B cell (primary cell): Measurements from ENCODE around the gene ZNF273. TPM values are rescaled to one million over a fixed set of nuclear protein-coding genes. Genes with fewer than 3 reads are reported as not detected.

ENCODE experiments used
- ATAC-seq: fragments of 200-7000 bp; cut with Tn5 transposase; one replicate; pipeline ENCODE4 v1.10.0; 2021; ENCODE audit warnings: low read depth, mild to moderate bottlenecking, moderate number of reproducible peaks, moderate library complexity
- CTCF ChIA-PET: fragments of 350-600 bp; sonication (Branson Sonifier 250); formaldehyde crosslinking; loops from one replicate; lab custom pipeline; 2021; ENCODE audit warnings: antibody characterized with exemption, inconsistent platforms; lab: Charles Lee
- POLR2A ChIA-PET: fragments of 350-600 bp; sonication (Branson Sonifier 250); formaldehyde crosslinking; loops from one replicate; lab custom pipeline; 2021; ENCODE audit warnings: antibody characterized with exemption; lab: Charles Lee
- DNase-seq: peaks from one replicate; pipeline ENCODE4 v3.0.0; 2013
- H2AFZ ChIP-seq: 2 replicates; pipeline ENCODE4 v1.6.1; 2012; ENCODE audit warnings: mild to moderate bottlenecking, low read depth, low read length; ENCODE audit not compliant: insufficient read depth, poor library complexity, severe bottlenecking
- H3K27ac ChIP-seq, 2 donors: 1 replicate in 1 of 2; 2 replicates in 1 of 2; pipeline ENCODE4 v1.5.1; 2012 to 2013; ENCODE audit warnings: low read length in 2 of 2, mild to moderate bottlenecking in 2 of 2, moderate library complexity in 1 of 2
- H3K27me3 ChIP-seq, 4 experiments: fragments of 200-600 bp in 1 of 4; sonication (generic) in 1 of 4; replicated peaks in 1 of 4; 1 replicate in 2 of 4; 2 replicates in 2 of 4; pipeline versions ENCODE4 v1.6.1 to v1.7.0; 2013 to 2016; ENCODE audit warnings: low read length in 3 of 4, mild to moderate bottlenecking in 2 of 4, mixed read lengths in 1 of 4, moderate library complexity in 1 of 4; ENCODE audit not compliant: insufficient read depth in 4 of 4, control insufficient read depth in 3 of 4; ENCODE audit errors: control extremely low read depth in 1 of 4
- H3K36me3 ChIP-seq, 2 experiments: replicated peaks in 1 of 2; 1 replicate in 1 of 2; 2 replicates in 1 of 2; pipeline versions ENCODE4 v1.6.1 to v1.7.1; 2013; ENCODE audit warnings: low read length in 1 of 2; ENCODE audit not compliant: insufficient read depth in 2 of 2, control insufficient read depth in 1 of 2; ENCODE audit errors: control extremely low read depth in 1 of 2, extremely low read depth in 1 of 2
- H3K4me1 ChIP-seq, 2 donors: fragments of 200-600 bp in 1 of 2; sonication (generic) in 1 of 2; 1 replicate in 1 of 2; 2 replicates in 1 of 2; pipeline versions ENCODE4 v1.5.1 to v1.6.1; 2013 to 2017; ENCODE audit warnings: low read length in 2 of 2; ENCODE audit not compliant: control insufficient read depth in 2 of 2, insufficient read depth in 2 of 2
- H3K4me2 ChIP-seq: replicated peaks from 2 replicates; pipeline ENCODE3; 2012; ENCODE audit warnings: mild to moderate bottlenecking, low read depth, low read length; ENCODE audit not compliant: poor library complexity, severe bottlenecking
- H3K4me3 ChIP-seq, 5 experiments: fragments of 200-600 bp in 1 of 5; sonication (generic) in 1 of 5; 1 replicate in 3 of 5; 2 replicates in 2 of 5; pipeline versions ENCODE4 v1.5.1 to v1.7.0; 2011 to 2016; ENCODE audit warnings: low read length in 4 of 5, mild to moderate bottlenecking in 4 of 5, low read depth in 2 of 5, control low read depth in 1 of 5, moderate library complexity in 1 of 5; ENCODE audit not compliant: insufficient read depth in 1 of 5; ENCODE audit errors: control extremely low read depth in 1 of 5, extremely low read depth in 1 of 5
- H3K79me2 ChIP-seq: fragments of 200-600 bp; sonication (generic); one replicate; pipeline ENCODE4 v1.6.0; 2016; ENCODE audit warnings: low read length; ENCODE audit not compliant: control insufficient read depth, insufficient read depth
- H3K9ac ChIP-seq: fragments of 200-600 bp; sonication (generic); 2 replicates; pipeline ENCODE4 v1.6.1; 2017; ENCODE audit warnings: mild to moderate bottlenecking, low read length, moderate library complexity
- H3K9me3 ChIP-seq, 3 donors: one replicate each; pipeline versions ENCODE4 v1.6.1 to v1.7.1; 2013; ENCODE audit warnings: low read length in 2 of 3; ENCODE audit not compliant: control insufficient read depth in 2 of 3, insufficient read depth in 1 of 3; ENCODE audit errors: control extremely low read depth in 1 of 3
- H4K20me1 ChIP-seq: 2 replicates; pipeline ENCODE4 v1.6.0; 2012; ENCODE audit warnings: mild to moderate bottlenecking, low read length; ENCODE audit not compliant: insufficient read depth, control insufficient read depth, poor library complexity, severe bottlenecking
- H3K27ac Mint-ChIP-seq: one replicate; pipeline ENCODE4 v1.8.0; 2021; ENCODE audit warnings: mixed read lengths
- H3K27me3 Mint-ChIP-seq: one replicate; pipeline ENCODE4 v1.8.0; 2021; ENCODE audit warnings: mixed read lengths
- H3K4me1 Mint-ChIP-seq: one replicate; pipeline ENCODE4 v1.8.0; 2021; ENCODE audit warnings: mixed read lengths
- H3K4me3 Mint-ChIP-seq: one replicate; pipeline ENCODE4 v1.8.0; 2021; ENCODE audit warnings: mixed read lengths
- H3K9me3 Mint-ChIP-seq: one replicate; pipeline ENCODE4 v1.8.0; 2022; ENCODE audit warnings: mixed read lengths; ENCODE audit not compliant: insufficient read depth
- EZH2 ChIP-seq: IDR thresholded peaks from 2 replicates; pipeline ENCODE4 v1.6.1; 2012; ENCODE audit warnings: borderline replicate concordance, low read depth, mild to moderate bottlenecking, moderate library complexity, low read length; ENCODE audit not compliant: insufficient read depth, poor library complexity, severe bottlenecking
- WGBS: methylation state at CpG from one replicate; pipeline ENCODE4 v1.1.5; 2013; ENCODE audit warnings: missing lambda C conversion rate; ENCODE audit not compliant: insufficient coverage; 5-methylcytosine and 5-hydroxymethylcytosine counted together
- intact Hi-C: fragments of 100-400 bp; cut with micrococcal nuclease; formaldehyde crosslinking; loops from one replicate; pipeline ENCODE4 v1.10.0; 2022
- polyA plus RNA-seq: library from polyadenylated mRNA; depleted of rRNA; stranded (reverse); fragments of >200 nt; gene quantifications from 2 replicates; pipeline ENCODE4 v1.2.3, GENCODE V29; 2012
- total RNA-seq, 2 donors: library from RNA; stranded (reverse); fragments of 120-200 nt in 1 of 2; gene quantifications; 1 replicate in 1 of 2; 2 replicates in 1 of 2; pipeline versions ENCODE4 v1.2.3 to v1.2.4, GENCODE V29; 2013 to 2022
- TF ChIP-seq, protein P1 (sequence below): fragments of 200-600 bp; IDR thresholded peaks from one replicate; pipeline ENCODE4 v1.8.0; 2022; ENCODE audit warnings: antibody characterized with exemption, mild to moderate bottlenecking

The ZNF273 gene
- total and polyA plus RNA-seq, 2 donors (not counting 1 experiment from before 2014, with no cell fraction given), result 3.8 to 12.7 TPM

- 96% methylated on average over 32 of the region's 32 CpGs for WGBS
- Histone ChIP-seq H3K4me3 (no peak overlapping the region), H4K20me1 (no peaks in the 10 kb centered on the region), H3K4me2 (no peak overlapping the region), H3K9me3 (peaks cover 0 to 46% (median 0%) of the 10 kb centered on the region in 3 donors), H3K4me1 (no peaks in the 10 kb centered on the region), H3K27me3 (no peaks in the 10 kb centered on the region), H2AFZ (no peak overlapping the region), H3K27ac (no peak overlapping the region), H3K79me2 (no peaks in the 10 kb centered on the region), H3K9ac (no peak overlapping the region), H3K36me3 (no peaks in the 10 kb centered on the region)
- Mint-ChIP-seq H3K27ac (no peak overlapping the region), H3K27me3 (no peaks in the 10 kb centered on the region), H3K4me1 (no peaks in the 10 kb centered on the region), H3K9me3 (no peaks in the 10 kb centered on the region), H3K4me3 (no peak overlapping the region)
- ATAC-seq (no peak), DNase-seq (no peak)
- intact Hi-C loops, result no loop called here
- ChIA-PET CTCF (no interaction called here), POLR2A (no interaction called here)
- TF ChIP-seq, protein P1, sequence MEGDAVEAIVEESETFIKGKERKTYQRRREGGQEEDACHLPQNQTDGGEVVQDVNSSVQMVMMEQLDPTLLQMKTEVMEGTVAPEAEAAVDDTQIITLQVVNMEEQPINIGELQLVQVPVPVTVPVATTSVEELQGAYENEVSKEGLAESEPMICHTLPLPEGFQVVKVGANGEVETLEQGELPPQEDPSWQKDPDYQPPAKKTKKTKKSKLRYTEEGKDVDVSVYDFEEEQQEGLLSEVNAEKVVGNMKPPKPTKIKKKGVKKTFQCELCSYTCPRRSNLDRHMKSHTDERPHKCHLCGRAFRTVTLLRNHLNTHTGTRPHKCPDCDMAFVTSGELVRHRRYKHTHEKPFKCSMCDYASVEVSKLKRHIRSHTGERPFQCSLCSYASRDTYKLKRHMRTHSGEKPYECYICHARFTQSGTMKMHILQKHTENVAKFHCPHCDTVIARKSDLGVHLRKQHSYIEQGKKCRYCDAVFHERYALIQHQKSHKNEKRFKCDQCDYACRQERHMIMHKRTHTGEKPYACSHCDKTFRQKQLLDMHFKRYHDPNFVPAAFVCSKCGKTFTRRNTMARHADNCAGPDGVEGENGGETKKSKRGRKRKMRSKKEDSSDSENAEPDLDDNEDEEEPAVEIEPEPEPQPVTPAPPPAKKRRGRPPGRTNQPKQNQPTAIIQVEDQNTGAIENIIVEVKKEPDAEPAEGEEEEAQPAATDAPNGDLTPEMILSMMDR, result no peak
- TF ChIP-seq EZH2, result no peak
Observed at GRCh38 chr7:64869912-64870562, 33.0 kb upstream of the ZNF273 start.

DNA sequence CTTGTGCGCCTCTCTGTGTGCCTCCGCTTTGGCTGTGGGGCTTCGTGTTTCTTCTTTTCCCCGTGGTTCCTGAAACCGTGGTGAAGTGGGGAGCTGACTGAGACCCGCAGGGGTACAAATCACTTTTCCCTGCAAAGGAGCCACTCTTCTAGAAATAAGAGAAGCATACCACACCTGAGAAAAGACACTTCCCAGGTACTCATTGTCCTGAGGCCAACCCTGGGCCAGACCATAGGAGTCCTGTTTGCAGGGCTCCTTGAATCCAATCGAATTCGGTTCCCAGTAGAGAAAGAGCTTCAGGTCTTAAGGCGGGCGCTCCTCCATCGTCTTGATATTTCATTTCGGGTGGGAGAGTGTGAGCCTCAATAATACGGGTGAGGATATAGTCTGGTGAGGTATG is 32.4 kb upstream of the ZNF273 start:
- DNase-seq, result no peak
- no peaks in the 10 kb centered on the region for H4K20me1 ChIP-seq
- H3K36me3 ChIP-seq, result no peaks in the 10 kb centered on the region
- no peak overlapping the region for H3K4me3 Mint-ChIP-seq
- H3K27me3 Mint-ChIP-seq, result no peaks in the 10 kb centered on the region
- no peak overlapping the region for H3K4me3 ChIP-seq
- no peak overlapping the region for H3K4me2 ChIP-seq
- no peak overlapping the region for H3K27ac ChIP-seq
- H3K4me1 ChIP-seq, result no peaks in the 10 kb centered on the region
- no peaks in the 10 kb centered on the region for H3K9me3 Mint-ChIP-seq
- intact Hi-C loops, result no loop called here
- no peaks in the 10 kb centered on the region for H3K79me2 ChIP-seq
- ChIA-PET POLR2A (no interaction called here), CTCF (no interaction called here)
- H3K9me3 ChIP-seq, result peaks cover 0 to 48% (median 0%) of the 10 kb centered on the region in 3 donors
- no peak overlapping the region for H3K9ac ChIP-seq
- no peaks in the 10 kb centered on the region for H3K27me3 ChIP-seq
- 98% methylated on average over 8 of the region's 13 CpGs for WGBS
- no peak overlapping the region for H2AFZ ChIP-seq
- ATAC-seq, result no peak
- H3K27ac Mint-ChIP-seq, result no peak overlapping the region
- no peaks in the 10 kb centered on the region for H3K4me1 Mint-ChIP-seq
- no peak for TF ChIP-seq EZH2
- TF ChIP-seq, protein P1, result no peak
